NCI-H345 treated with DMSO at 0.1 percent for 48 hours (cell line): ENCODE measurements around the gene CX3CR1.

ENCODE experiments used
- DNase-seq: peaks from one replicate; lab custom pipeline; 2025; ENCODE audit not compliant: unreplicated experiment; lab: John Stamatoyannopoulos, UW

The CX3CR1 gene

DNA sequence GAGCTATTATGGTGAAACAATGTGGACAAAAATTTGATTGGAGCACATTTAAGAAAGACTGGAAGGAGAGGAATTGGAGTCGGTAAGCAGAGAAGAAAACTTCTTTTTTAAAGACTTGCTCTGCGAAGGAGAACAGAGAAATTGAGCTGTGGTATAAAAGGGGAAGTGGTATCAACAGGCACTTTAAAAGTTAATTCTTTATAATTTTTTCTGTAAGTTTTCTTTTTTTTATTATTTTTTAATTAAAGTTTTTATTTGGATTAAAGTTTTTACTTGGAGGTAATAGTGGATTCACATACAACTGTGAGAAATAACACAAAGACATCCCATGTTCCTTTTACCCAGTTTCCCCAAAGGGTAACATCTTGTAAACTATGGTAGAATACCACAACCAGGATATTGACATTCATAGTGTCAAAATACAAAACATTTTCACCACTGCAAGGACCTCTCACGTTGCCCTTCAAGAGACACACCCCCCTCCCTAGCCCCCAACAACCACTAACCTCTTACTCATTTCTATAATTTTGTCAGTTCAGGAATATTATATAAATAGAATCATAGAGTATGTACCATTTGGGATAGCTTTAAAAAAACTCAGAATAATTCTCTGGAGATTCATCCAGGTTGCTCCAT, 53.6 kb downstream of the CX3CR1 start:
- no peak for DNase-seq

DNA sequence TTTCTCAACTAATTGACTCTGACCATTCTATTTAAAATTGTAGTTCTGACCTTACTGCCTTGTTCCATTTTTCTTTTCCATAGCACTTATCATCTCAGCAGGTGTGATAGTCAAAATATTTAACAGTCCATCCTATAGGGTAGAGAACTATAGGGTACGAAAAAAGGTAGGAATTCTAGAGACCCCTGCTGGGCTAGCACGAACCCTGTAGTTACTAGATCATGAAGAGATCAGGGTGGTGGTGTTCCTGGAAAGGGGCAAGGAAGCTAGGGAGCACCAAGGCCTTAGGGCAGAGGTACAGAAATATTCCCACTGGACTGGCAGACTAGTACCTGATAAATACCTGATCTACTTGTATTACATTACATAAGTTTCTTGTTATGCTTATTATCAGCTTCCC, 55.5 kb downstream of the CX3CR1 start:
- DNase-seq, result no peak

DNA sequence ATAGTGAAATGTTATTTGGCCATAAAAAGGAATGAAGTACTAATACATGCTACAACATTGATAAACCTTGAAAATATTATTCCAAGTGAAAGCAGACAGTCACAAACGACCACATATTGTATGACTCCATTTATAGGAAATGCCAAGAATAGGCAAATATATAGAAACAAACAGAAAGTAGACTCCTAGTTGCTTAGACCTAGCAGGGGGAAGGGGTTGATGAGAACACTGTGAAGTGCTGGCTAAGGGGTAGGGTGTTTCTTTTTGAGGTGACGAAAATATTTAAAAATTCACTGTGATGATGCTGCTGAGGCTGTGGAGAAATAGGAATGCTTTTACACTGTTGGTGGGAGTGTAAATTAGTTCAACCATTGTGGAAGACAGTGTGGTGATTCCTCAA, 56.9 kb downstream of the CX3CR1 start:
- DNase-seq, result no peak

DNA sequence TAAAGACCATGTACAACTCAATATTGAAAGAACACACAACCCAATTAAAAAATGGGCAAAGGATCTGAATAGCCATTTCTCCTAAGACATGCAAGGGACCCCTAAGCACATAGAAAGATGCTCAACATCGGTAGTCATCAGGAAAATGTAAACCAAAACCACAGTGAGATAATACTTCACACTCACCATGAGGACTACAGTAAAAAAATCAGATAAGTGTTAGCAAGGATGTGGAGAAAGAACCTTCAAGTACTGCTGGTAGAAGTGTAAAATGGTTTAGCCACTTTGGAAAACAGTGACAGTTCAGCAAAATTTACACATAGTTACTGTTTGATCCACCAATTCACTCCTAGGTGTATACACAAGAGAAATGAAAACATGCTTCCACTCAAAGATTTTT, 57.4 kb downstream of the CX3CR1 start:
- no peak for DNase-seq

DNA sequence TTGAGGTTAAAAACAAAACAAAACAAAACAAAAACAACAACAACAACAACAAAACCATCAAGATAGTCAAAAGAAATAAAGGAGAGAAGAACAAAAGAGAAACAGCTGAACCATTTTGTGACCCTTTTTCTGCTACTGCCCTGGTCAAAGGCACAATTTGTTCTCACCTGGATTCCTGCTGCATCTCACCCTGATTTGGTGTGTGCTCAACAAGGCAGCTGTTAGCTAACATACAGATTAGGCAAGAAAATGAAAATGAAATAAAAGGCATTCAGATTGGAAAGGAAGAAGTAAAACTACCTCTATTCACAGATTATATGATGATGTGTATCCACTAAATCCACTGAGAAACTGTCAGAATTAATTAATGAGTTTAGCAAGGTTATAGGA, 58.7 kb downstream of the CX3CR1 start:
- DNase-seq, result no peak

DNA sequence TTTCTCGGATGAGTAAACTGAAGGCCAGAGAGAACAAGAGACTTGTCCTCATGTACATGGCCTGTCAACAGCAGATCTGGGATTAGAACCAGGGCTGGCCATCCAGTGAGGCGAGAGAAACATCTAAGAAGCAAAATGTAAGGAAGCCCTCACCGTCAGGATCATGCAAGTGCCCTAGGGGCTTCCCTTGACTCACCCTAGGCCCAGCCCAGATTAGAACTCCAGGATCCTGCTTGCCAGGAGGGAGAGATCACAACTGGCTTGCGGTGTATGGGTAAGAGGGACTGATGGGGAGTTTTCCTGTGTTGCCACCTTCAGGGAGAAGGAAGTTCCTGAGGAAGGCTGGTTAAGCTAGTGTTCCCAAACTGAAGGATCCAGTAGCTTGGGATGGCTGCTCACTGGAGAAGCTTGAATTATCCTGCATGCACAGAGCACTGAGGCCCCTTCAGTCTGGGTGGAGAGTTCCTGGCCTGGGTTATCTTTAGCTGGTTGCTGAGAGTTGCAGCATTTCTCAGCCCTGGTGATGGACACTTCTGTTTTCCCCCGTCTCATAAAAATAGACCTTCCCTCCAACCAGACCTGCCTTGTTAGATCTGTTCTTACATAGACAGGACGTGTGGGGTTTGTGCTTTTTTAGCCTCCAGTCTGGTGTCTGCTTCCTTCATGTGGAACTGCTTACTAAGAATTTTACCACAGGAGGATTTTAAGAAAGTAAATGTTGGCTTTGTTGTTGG, 59.3 kb downstream of the CX3CR1 start:
- no peak for DNase-seq

DNA sequence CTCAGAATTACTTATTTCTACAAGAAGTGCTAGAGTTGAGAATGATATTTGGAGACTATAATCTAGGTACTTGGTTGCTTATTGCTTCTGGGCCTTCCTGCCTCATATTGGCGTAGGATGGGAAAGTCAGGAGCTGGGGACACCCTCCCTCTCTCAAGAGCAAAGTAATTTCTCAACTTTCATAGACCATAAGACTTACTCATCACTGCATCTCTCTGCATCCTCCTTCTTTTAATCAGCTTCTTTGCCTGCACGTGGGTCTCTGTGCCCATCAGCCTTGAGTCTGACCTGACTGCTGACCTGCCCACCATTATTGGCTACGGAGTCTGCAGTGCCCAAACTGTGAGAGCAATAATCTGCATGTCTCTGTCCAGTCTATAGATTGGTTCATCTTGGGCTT, 60.1 kb downstream of the CX3CR1 start:
- DNase-seq, result no peak

DNA sequence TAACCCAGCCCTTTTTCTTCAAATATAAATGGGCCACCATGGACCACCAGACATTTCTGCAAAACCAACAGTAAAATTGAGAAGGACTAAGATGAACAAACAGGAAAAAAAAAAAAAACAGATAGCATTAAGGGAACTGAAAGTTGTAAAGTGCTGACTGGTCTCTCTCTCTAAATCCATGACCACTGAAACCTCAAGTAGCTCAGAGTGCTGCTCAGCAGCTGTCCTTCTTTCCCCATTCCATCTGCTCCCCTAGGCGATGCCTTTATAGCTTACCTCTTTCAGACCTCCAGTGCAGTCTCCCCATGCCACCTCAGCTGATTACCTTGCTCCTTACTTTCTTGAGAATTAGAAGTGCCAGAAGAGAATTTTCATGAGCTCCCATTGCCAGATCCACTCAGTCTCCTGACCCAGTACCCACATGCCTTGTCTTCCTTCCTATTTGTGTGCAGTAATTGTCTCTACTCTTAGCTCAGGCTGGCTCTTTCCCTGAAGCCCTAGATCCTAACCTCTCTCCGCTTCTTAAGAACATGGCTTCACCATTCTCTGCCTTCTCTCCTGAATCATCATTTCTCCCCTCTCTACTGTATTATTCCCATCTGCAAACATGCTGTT, 63.6 kb downstream of the CX3CR1 start:
- no peak for DNase-seq

DNA sequence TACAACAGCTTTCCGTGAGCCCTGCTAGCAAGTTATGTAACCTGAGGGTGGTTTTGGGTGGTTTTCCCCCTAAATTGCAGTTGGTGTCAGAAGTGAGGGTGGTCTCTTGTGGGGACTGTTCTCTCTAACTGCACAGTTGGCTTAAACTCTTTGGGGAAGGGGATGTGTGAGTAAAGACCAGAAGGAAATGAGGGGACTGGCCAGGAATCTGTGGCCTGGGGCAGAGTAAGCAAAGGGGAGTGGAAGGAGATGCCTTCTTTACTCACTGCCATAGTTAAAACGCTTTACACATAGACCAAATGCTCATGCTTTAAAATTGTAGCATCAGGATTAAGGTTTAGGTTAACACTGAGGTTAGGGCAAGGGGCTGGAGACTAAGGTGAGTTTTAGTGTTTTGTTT, 66.2 kb downstream of the CX3CR1 start:
- no peak for DNase-seq
